H1 (cell line): ENCODE results near the gene GRM8. TPM values are rescaled to one million over a fixed set of nuclear protein-coding genes. Genes with fewer than 3 reads are reported as not detected.

Source experiments
- CTCF ChIA-PET: fragments of 300-600 bp; sonication (Branson Sonifier 250); formaldehyde crosslinking; loops from one replicate; lab custom pipeline; 2021; ENCODE audit not compliant: partially characterized antibody; lab: Charles Lee
- POLR2A ChIA-PET: fragments of 300-600 bp; sonication (Branson Sonifier 250); formaldehyde crosslinking; loops from one replicate; lab custom pipeline; 2021; ENCODE audit warnings: inconsistent platforms; ENCODE audit not compliant: partially characterized antibody; lab: Charles Lee
- DNase-seq, 2 experiments: peaks; one replicate each; pipeline versions ENCODE4 v3.0.0 to v3.0.0-alpha.2; 2010 to 2022; ENCODE audit warnings: low spot score in 2 of 2, low read depth in 1 of 2, mixed read lengths in 1 of 2
- FAIRE-seq: peaks from 2 replicates; lab custom pipeline; 2011; peaks lifted over from hg19 to GRCh38; lab: Jason Lieb, UNC
- H2AFZ ChIP-seq: 2 replicates; pipeline ENCODE4 v1.8.1; 2012; ENCODE audit warnings: low read length, inconsistent platforms
- H2AK5ac ChIP-seq: 2 replicates; pipeline ENCODE4 v1.6.1; 2013; ENCODE audit warnings: low read depth, low read length
- H2BK120ac ChIP-seq: replicated peaks from 2 replicates; pipeline ENCODE3; 2013; ENCODE audit warnings: low read depth, low read length, inconsistent platforms
- H2BK12ac ChIP-seq: 2 replicates; pipeline ENCODE4 v1.6.1; 2013; ENCODE audit warnings: low read depth, low read length
- H2BK15ac ChIP-seq: 2 replicates; pipeline ENCODE4 v1.6.1; 2013; ENCODE audit warnings: low read length
- H2BK20ac ChIP-seq: 2 replicates; pipeline ENCODE4 v1.6.1; 2013; ENCODE audit warnings: low read length
- H2BK5ac ChIP-seq: 2 replicates; pipeline ENCODE4 v1.6.1; 2013; ENCODE audit warnings: low read depth, low read length
- H3K14ac ChIP-seq: 2 replicates; pipeline ENCODE4 v1.6.1; 2013; ENCODE audit warnings: inconsistent platforms; ENCODE audit not compliant: insufficient read length
- H3K18ac ChIP-seq: 2 replicates; pipeline ENCODE4 v1.6.1; 2013; ENCODE audit warnings: low read length; ENCODE audit errors: extremely low read depth
- H3K23ac ChIP-seq: 2 replicates; pipeline ENCODE4 v1.6.1; 2013; ENCODE audit warnings: inconsistent platforms; ENCODE audit not compliant: insufficient read length
- H3K23me2 ChIP-seq: 2 replicates; pipeline ENCODE4 v1.6.1; 2013; ENCODE audit warnings: low read depth, low read length
- H3K27ac ChIP-seq: 2 replicates; pipeline ENCODE4 v1.6.1; 2011; ENCODE audit warnings: low read depth, low read length, inconsistent platforms
- H3K27me3 ChIP-seq, 4 experiments: replicated peaks in 1 of 4; 1 replicate in 1 of 4; 2 replicates in 3 of 4; pipeline versions ENCODE4 v1.6.1 to v1.8.1; 2011 to 2013; ENCODE audit warnings: low read length in 3 of 4, mild to moderate bottlenecking in 3 of 4, inconsistent platforms in 2 of 4, mixed read lengths in 2 of 4, moderate library complexity in 1 of 4; ENCODE audit not compliant: control insufficient read depth in 3 of 4, insufficient read depth in 3 of 4; ENCODE audit errors: extremely low read depth in 1 of 4
- H3K36me3 ChIP-seq, 4 experiments: 2 replicates each; pipeline versions ENCODE4 v1.6.1 to v1.8.1; 2011 to 2013; ENCODE audit warnings: mild to moderate bottlenecking in 4 of 4, low read length in 3 of 4, moderate library complexity in 2 of 4, control low read depth in 1 of 4, inconsistent platforms in 1 of 4; ENCODE audit not compliant: insufficient read depth in 4 of 4, control insufficient read depth in 2 of 4
- H3K4ac ChIP-seq: replicated peaks from 2 replicates; pipeline ENCODE3; 2013; ENCODE audit warnings: low read length, low read depth, mixed read lengths, inconsistent platforms; ENCODE audit not compliant: insufficient read length
- H3K4me1 ChIP-seq, 4 experiments: replicated peaks in 1 of 4; 1 replicate in 1 of 4; 2 replicates in 3 of 4; pipeline versions ENCODE4 v1.6.1 to v1.8.1; 2011 to 2013; ENCODE audit warnings: low read length in 3 of 4, inconsistent platforms in 2 of 4, mixed read lengths in 1 of 4; ENCODE audit not compliant: insufficient read depth in 4 of 4, control insufficient read depth in 3 of 4
- H3K4me2 ChIP-seq, 2 experiments: 2 replicates each; pipeline versions ENCODE4 v1.6.1 to v1.8.1; 2011 to 2013; ENCODE audit warnings: low read depth in 2 of 2, low read length in 2 of 2, control low read depth in 1 of 2, inconsistent platforms in 1 of 2, mild to moderate bottlenecking in 1 of 2; ENCODE audit not compliant: insufficient read depth in 1 of 2
- H3K4me3 ChIP-seq, 4 experiments: fragments of 200-600, 300-600 bp in 1 of 4; sonication (generic), shearing (Covaris generic), sonication (Bioruptor Twin) in 1 of 4; 2 replicates each; pipeline versions ENCODE4 v1.5.1 to v1.8.1; 2011 to 2016; ENCODE audit warnings: low read length in 4 of 4, low read depth in 3 of 4, control low read depth in 2 of 4, inconsistent platforms in 2 of 4, mild to moderate bottlenecking in 2 of 4, mixed read lengths in 1 of 4, moderate library complexity in 1 of 4; ENCODE audit not compliant: insufficient read depth in 2 of 4; ENCODE audit errors: extremely low read depth in 1 of 4
- H3K56ac ChIP-seq: replicated peaks from 2 replicates; pipeline ENCODE3; 2013; ENCODE audit warnings: low read depth, mild to moderate bottlenecking, mixed read lengths, low read length, inconsistent platforms; ENCODE audit not compliant: insufficient read length
- H3K79me1 ChIP-seq: 2 replicates; pipeline ENCODE4 v1.6.1; 2013; ENCODE audit warnings: low read depth, low read length, control low read depth
- H3K79me2 ChIP-seq, 2 experiments: 2 replicates each; pipeline versions ENCODE4 v1.6.1 to v1.8.1; 2012 to 2013; ENCODE audit warnings: low read length in 2 of 2, mild to moderate bottlenecking in 2 of 2, inconsistent platforms in 1 of 2; ENCODE audit not compliant: insufficient read depth in 2 of 2, control insufficient read depth in 1 of 2
- H3K9ac ChIP-seq, 4 experiments: replicated peaks in 1 of 4; 1 replicate in 1 of 4; 2 replicates in 3 of 4; pipeline versions ENCODE4 v1.6.1 to v1.8.1; 2011 to 2013; ENCODE audit warnings: low read depth in 3 of 4, low read length in 3 of 4, control low read depth in 2 of 4, mild to moderate bottlenecking in 2 of 4, moderate library complexity in 2 of 4, inconsistent platforms in 1 of 4; ENCODE audit errors: extremely low read depth in 1 of 4
- H3K9me3 ChIP-seq, 2 experiments: 2 replicates each; pipeline versions ENCODE4 v1.6.1 to v1.8.1; 2012 to 2013; ENCODE audit warnings: mild to moderate bottlenecking in 2 of 2, moderate library complexity in 2 of 2, control low read depth in 1 of 2, inconsistent platforms in 1 of 2, low read depth in 1 of 2, low read length in 1 of 2, mixed read lengths in 1 of 2; ENCODE audit not compliant: insufficient read depth in 2 of 2
- H4K20me1 ChIP-seq, 2 experiments: replicated peaks in 1 of 2; 2 replicates each; pipeline versions ENCODE3 to v1.8.1; 2011 to 2013; ENCODE audit warnings: inconsistent platforms in 2 of 2, low read length in 2 of 2, mild to moderate bottlenecking in 1 of 2; ENCODE audit not compliant: insufficient read depth in 2 of 2, control insufficient read depth in 1 of 2
- H4K5ac ChIP-seq: 2 replicates; pipeline ENCODE4 v1.6.1; 2013; ENCODE audit warnings: low read length, low read depth, mixed read lengths, inconsistent platforms; ENCODE audit not compliant: insufficient read length
- H4K8ac ChIP-seq: 2 replicates; pipeline ENCODE4 v1.8.0; 2013; ENCODE audit warnings: mild to moderate bottlenecking, moderate library complexity, low read length, inconsistent platforms; ENCODE audit not compliant: insufficient read depth; ENCODE audit errors: extremely low read depth
- H4K91ac ChIP-seq: replicated peaks from 2 replicates; pipeline ENCODE3; 2013; ENCODE audit warnings: low read length, mixed read lengths, inconsistent platforms; ENCODE audit not compliant: insufficient read length
- EZH2 ChIP-seq: fragments of 200-600 bp; sonication (generic); IDR thresholded peaks from 2 replicates; pipeline ENCODE4 v1.7.1; 2012; ENCODE audit warnings: low read depth, mild to moderate bottlenecking, moderate library complexity, low read length, inconsistent platforms; ENCODE audit not compliant: severe bottlenecking
- MAFK ChIP-seq: IDR thresholded peaks from 2 replicates; pipeline ENCODE4 v1.6.1; 2012; ENCODE audit warnings: low read depth, mild to moderate bottlenecking, improper control_type of control experiment, low read length
- WGBS, 2 experiments: shearing (Covaris generic) in 1 of 2; methylation state at CpG; one replicate each; pipeline versions ENCODE4 v1.1.6 to v1.1.7; 2013 to 2015; ENCODE audit warnings: low lambda C conversion rate in 2 of 2, mixed read lengths in 2 of 2, inconsistent platforms in 1 of 2, low coverage in 1 of 2, missing lambda C conversion rate in 1 of 2; ENCODE audit not compliant: insufficient replicate concordance in 2 of 2, insufficient coverage in 1 of 2, insufficient read length in 1 of 2; ENCODE audit errors: extremely low coverage in 1 of 2, missing lambda C conversion rate in 1 of 2; 5-methylcytosine and 5-hydroxymethylcytosine counted together
- polyA plus RNA-seq, 7 experiments: library from polyadenylated mRNA; depleted of rRNA in 3 of 7; stranded (reverse) in 5 of 7; unstranded in 2 of 7; fragments of >200 nt in 5 of 7; fragments of 200-250 nt in 2 of 7; gene quantifications; 1 replicate in 5 of 7; 2 replicates in 1 of 7; 4 replicates in 1 of 7; pipeline versions ENCODE4 v1.2.1 to v1.2.3, GENCODE V29; 2011 to 2013; ENCODE audit warnings: missing spikeins in 2 of 7, mixed read lengths in 2 of 7
- total RNA-seq: library from RNA; stranded (reverse); fragmentation: NEBNext Ultra II Directional; extraction: Animal tissue kit (Norgen Biotek cat#: 25700); gene quantifications from 2 replicates; pipeline ENCODE4 v1.2.1, GENCODE V29; 2021

The GRM8 gene
- total and polyA plus RNA-seq, 2 of the 8 experiments (the other 6 are each of a cell fraction or from before 2014, with no cell fraction given), result 2.6 to 2.8 TPM

DNA sequence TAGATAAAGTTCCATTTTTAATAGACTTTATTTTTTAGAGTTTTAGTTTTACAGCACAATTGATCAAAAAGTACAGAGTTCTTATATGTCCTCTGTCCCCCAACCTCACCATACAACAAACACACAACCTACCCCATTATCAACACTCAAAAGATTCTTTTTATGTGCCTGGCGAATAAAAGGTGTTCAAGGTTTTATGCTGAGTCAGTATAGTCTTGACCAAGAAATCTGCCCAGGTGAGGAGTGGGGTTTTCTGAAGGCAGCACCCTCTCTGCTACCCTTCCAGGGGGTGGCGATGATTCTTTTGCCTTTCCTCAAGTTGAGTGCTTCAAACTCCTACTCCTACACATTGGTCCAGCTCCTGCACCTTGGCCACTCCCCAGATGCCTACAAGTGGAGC is 222.9 kb downstream of the GRM8 start:
- H3K79me1 ChIP-seq, result no peaks in the 10 kb centered on the region
- H2BK5ac ChIP-seq, result no peak overlapping the region
- H2BK20ac ChIP-seq, result no peak overlapping the region
- no peak overlapping the region for H4K5ac ChIP-seq
- no peak overlapping the region for H3K4me3 ChIP-seq
- no peak overlapping the region for H2AFZ ChIP-seq
- no peak for FAIRE-seq
- no peaks in the 10 kb centered on the region for H3K36me3 ChIP-seq
- no peak overlapping the region for H2BK12ac ChIP-seq
- no peak for DNase-seq
- no peaks in the 10 kb centered on the region for H3K9me3 ChIP-seq
- no peak overlapping the region for H3K14ac ChIP-seq
- CTCF ChIA-PET, result no interaction called here
- TF ChIP-seq MAFK (0 out of 2 replicates have a peak, but pooled peaks have one; percentile 8), EZH2 (no peak)
- TF ChIP-seq, all 59 proteins: peak for 1
- no peak overlapping the region for H3K9ac ChIP-seq
- no peak overlapping the region for H2AK5ac ChIP-seq
- no peak overlapping the region for H2BK120ac ChIP-seq
- no peak overlapping the region for H4K8ac ChIP-seq
- no peak overlapping the region for H4K91ac ChIP-seq
- WGBS, 2 experiments, result 89% methylated on average over 2 of the region's 2 CpGs; no CpG with 5 or more reads in 1 of the 2 experiments
- H3K56ac ChIP-seq, result no peak overlapping the region
- POLR2A ChIA-PET, result no interaction called here
- H3K18ac ChIP-seq, result no peak overlapping the region
- no peak overlapping the region for H3K4ac ChIP-seq
- H3K23ac ChIP-seq, result no peak overlapping the region
- no peaks in the 10 kb centered on the region for H3K27me3 ChIP-seq
- H3K79me2 ChIP-seq, result no peaks in the 10 kb centered on the region
- H3K27ac ChIP-seq, result no peak overlapping the region
- H2BK15ac ChIP-seq, result no peak overlapping the region
- H3K4me2 ChIP-seq, result no peak overlapping the region
- no peaks in the 10 kb centered on the region for H4K20me1 ChIP-seq
- no peaks in the 10 kb centered on the region for H3K23me2 ChIP-seq
- no peaks in the 10 kb centered on the region for H3K4me1 ChIP-seq
